Trophoblast cell (in vitro differentiated cells and primary cell): ENCODE data around the gene FUT7.
A peak's percentile ranks its signal among the peaks of the same experiment; 100 is the strongest.

ENCODE experiments used
- DNase-seq, 2 donors: peaks; one replicate each; pipeline ENCODE4 v3.0.0-alpha.2; 2016
- H2AFZ ChIP-seq: 2 replicates; pipeline ENCODE4 v1.6.1; 2013; ENCODE audit warnings: low read length, moderate library complexity, mild to moderate bottlenecking; ENCODE audit not compliant: insufficient read depth, poor library complexity
- H2AK5ac ChIP-seq: 2 replicates; pipeline ENCODE4 v1.6.1; 2013; ENCODE audit warnings: mild to moderate bottlenecking, low read length
- H2BK120ac ChIP-seq: 2 replicates; pipeline ENCODE4 v1.6.1; 2013; ENCODE audit warnings: low read length, mild to moderate bottlenecking, moderate library complexity; ENCODE audit not compliant: insufficient read depth, poor library complexity
- H2BK12ac ChIP-seq: 2 replicates; pipeline ENCODE4 v1.6.1; 2013; ENCODE audit warnings: mild to moderate bottlenecking, low read length, moderate library complexity
- H2BK5ac ChIP-seq: 2 replicates; pipeline ENCODE4 v1.6.1; 2013; ENCODE audit warnings: low read length, low read depth, moderate library complexity, mild to moderate bottlenecking; ENCODE audit not compliant: poor library complexity
- H3K14ac ChIP-seq: 2 replicates; pipeline ENCODE4 v1.6.1; 2013; ENCODE audit warnings: mild to moderate bottlenecking, low read length
- H3K18ac ChIP-seq: 2 replicates; pipeline ENCODE4 v1.6.1; 2013; ENCODE audit warnings: mild to moderate bottlenecking, low read length
- H3K23ac ChIP-seq: 2 replicates; pipeline ENCODE4 v1.6.1; 2013; ENCODE audit warnings: low read length
- H3K27ac ChIP-seq: 2 replicates; pipeline ENCODE4 v1.5.1; 2013; ENCODE audit warnings: low read depth, mild to moderate bottlenecking, inconsistent platforms, low read length, moderate library complexity
- H3K27me3 ChIP-seq: 2 replicates; pipeline ENCODE4 v1.6.1; 2013; ENCODE audit warnings: inconsistent platforms, mild to moderate bottlenecking, low read length, moderate library complexity; ENCODE audit not compliant: insufficient read depth
- H3K36me3 ChIP-seq, 2 experiments: 1 replicate in 1 of 2; 2 replicates in 1 of 2; pipeline ENCODE4 v1.6.1; 2013; ENCODE audit warnings: low read length in 2 of 2, mild to moderate bottlenecking in 2 of 2, moderate library complexity in 1 of 2; ENCODE audit not compliant: insufficient read depth in 2 of 2, control insufficient read depth in 1 of 2
- H3K4ac ChIP-seq: 2 replicates; pipeline ENCODE4 v1.6.1; 2013; ENCODE audit warnings: low read depth, mild to moderate bottlenecking, low read length, moderate library complexity
- H3K4me1 ChIP-seq, 2 experiments: 1 replicate in 1 of 2; 2 replicates in 1 of 2; pipeline ENCODE4 v1.6.1; 2013; ENCODE audit warnings: low read length in 2 of 2, mild to moderate bottlenecking in 2 of 2, moderate library complexity in 1 of 2; ENCODE audit not compliant: insufficient read depth in 2 of 2, control insufficient read depth in 1 of 2
- H3K4me2 ChIP-seq: 2 replicates; pipeline ENCODE4 v1.6.1; 2013; ENCODE audit warnings: inconsistent platforms, mild to moderate bottlenecking, low read length, moderate library complexity
- H3K4me3 ChIP-seq: 2 replicates; pipeline ENCODE4 v1.5.1; 2013; ENCODE audit warnings: mild to moderate bottlenecking, low read depth, low read length, inconsistent platforms
- H3K79me1 ChIP-seq: one replicate; pipeline ENCODE4 v1.6.1; 2013; ENCODE audit warnings: low read length
- H3K79me2 ChIP-seq: 2 replicates; pipeline ENCODE4 v1.6.1; 2013; ENCODE audit warnings: low read length, mild to moderate bottlenecking; ENCODE audit not compliant: control insufficient read depth, insufficient read depth, poor library complexity
- H3K9ac ChIP-seq: 2 replicates; pipeline ENCODE4 v1.6.1; 2013; ENCODE audit warnings: mild to moderate bottlenecking, low read length
- H3K9me3 ChIP-seq: 2 replicates; pipeline ENCODE4 v1.6.1; 2013; ENCODE audit warnings: low read depth, mild to moderate bottlenecking, control low read depth, inconsistent platforms, low read length; ENCODE audit not compliant: insufficient read depth
- H4K12ac ChIP-seq: 2 replicates; pipeline ENCODE4 v1.6.1; 2013; ENCODE audit warnings: low read depth, mild to moderate bottlenecking, low read length, moderate library complexity
- H4K8ac ChIP-seq: 2 replicates; pipeline ENCODE4 v1.6.1; 2013; ENCODE audit warnings: low read depth, mild to moderate bottlenecking, low read length, moderate library complexity
- H4K91ac ChIP-seq: one replicate; pipeline ENCODE4 v1.6.1; 2013; ENCODE audit warnings: low read depth, mild to moderate bottlenecking, low read length, moderate library complexity
- whole genome bisulfite sequencing: extraction: QIAGEN DNeasy Blood & Tissue Kit; methylation state at CpG from one replicate; pipeline ENCODE4 v1.1.7; 2013; ENCODE audit warnings: missing lambda C conversion rate; ENCODE audit not compliant: insufficient read length, insufficient coverage; ENCODE audit errors: extremely low coverage; 5-methylcytosine and 5-hydroxymethylcytosine counted together

Gene FUT7

GRCh38 chr9:137037483-137037882 lies 5.6 kb upstream of the FUT7 start:
- DNase-seq, result no peak
- Histone ChIP-seq H3K4me1 (no peaks in the 10 kb centered on the region), H4K12ac (no peak overlapping the region), H2BK120ac (no peak overlapping the region), H2AFZ (no peak overlapping the region), H3K36me3 (no peaks in the 10 kb centered on the region), H2AK5ac (no peak overlapping the region), H4K91ac (no peak overlapping the region), H3K27ac (no peak overlapping the region), H3K9me3 (peaks cover 5% of the 10 kb centered on the region), H3K4me2 (no peak overlapping the region), H3K23ac (no peak overlapping the region), H3K79me1 (no peaks in the 10 kb centered on the region), H3K9ac (no peak overlapping the region), H3K4me3 (no peak overlapping the region), H3K27me3 (no peaks in the 10 kb centered on the region), H3K4ac (no peak overlapping the region), H3K14ac (no peak overlapping the region), H3K18ac (no peak overlapping the region), H3K79me2 (no peaks in the 10 kb centered on the region), H2BK5ac (no peak overlapping the region), H4K8ac (no peak overlapping the region), H2BK12ac (no peak overlapping the region)
- WGBS, result no CpG with 5 or more reads among the region's 10 CpGs

GRCh38 chr9:137037035-137037434 lies 5.1 kb upstream of the FUT7 start:
- Histone ChIP-seq H3K4me3 (peak overlapping the region; percentile 43), H3K79me1 (no peaks in the 10 kb centered on the region), H2AK5ac (no peak overlapping the region), H4K91ac (no peak overlapping the region), H3K4ac (no peak overlapping the region), H4K8ac (no peak overlapping the region), H2BK5ac (no peak overlapping the region), H3K27ac (no peak overlapping the region), H3K4me1 (no peaks in the 10 kb centered on the region), H3K4me2 (no peak overlapping the region), H2BK12ac (no peak overlapping the region), H2BK120ac (no peak overlapping the region), H3K14ac (no peak overlapping the region), H3K23ac (no peak overlapping the region), H2AFZ (no peak overlapping the region), H4K12ac (no peak overlapping the region), H3K9me3 (peaks cover 5% of the 10 kb centered on the region), H3K79me2 (no peaks in the 10 kb centered on the region), H3K18ac (no peak overlapping the region), H3K36me3 (no peaks in the 10 kb centered on the region), H3K27me3 (no peaks in the 10 kb centered on the region), H3K9ac (no peak overlapping the region)
- no CpG with 5 or more reads among the region's 13 CpGs for WGBS
- no peak for DNase-seq

GRCh38 chr9:137035937-137036336 lies 4.0 kb upstream of the FUT7 start:
- DNase-seq, result no peak
- no peak overlapping the region for H3K4me2 ChIP-seq

GRCh38 chr9:137035507-137035834 lies 3.6 kb upstream of the FUT7 start:
- H2AK5ac ChIP-seq, result no peak overlapping the region

More at GRCh38 chr9:137035937-137036336, 4.0 kb upstream of the FUT7 start:
- Histone ChIP-seq H4K91ac (no peak overlapping the region), H3K27ac (no peak overlapping the region), H3K36me3 (no peaks in the 10 kb centered on the region), H2AK5ac (no peak overlapping the region), H2BK120ac (no peak overlapping the region), H3K9me3 (peaks cover 3% of the 10 kb centered on the region), H2BK12ac (no peak overlapping the region), H3K79me2 (no peaks in the 10 kb centered on the region), H3K4me1 (no peaks in the 10 kb centered on the region), H3K14ac (no peak overlapping the region), H3K4me3 (no peak overlapping the region), H3K23ac (no peak overlapping the region), H3K4ac (no peak overlapping the region), H2AFZ (no peak overlapping the region), H4K12ac (no peak overlapping the region), H3K18ac (no peak overlapping the region), H4K8ac (no peak overlapping the region), H3K9ac (no peak overlapping the region), H3K27me3 (no peaks in the 10 kb centered on the region), H2BK5ac (no peak overlapping the region), H3K79me1 (no peaks in the 10 kb centered on the region)
- WGBS, result no CpG with 5 or more reads among the region's 8 CpGs

More at GRCh38 chr9:137035507-137035834, 3.6 kb upstream of the FUT7 start:
- H2AFZ ChIP-seq, result no peak overlapping the region
- no peak overlapping the region for H3K4ac ChIP-seq
- H2BK12ac ChIP-seq, result no peak overlapping the region
- H2BK120ac ChIP-seq, result no peak overlapping the region
- H3K18ac ChIP-seq, result no peak overlapping the region
- H4K91ac ChIP-seq, result no peak overlapping the region
- no peak overlapping the region for H3K27ac ChIP-seq
- H3K9ac ChIP-seq, result no peak overlapping the region
- DNase-seq, result no peak
- H3K27me3 ChIP-seq, result no peaks in the 10 kb centered on the region
- H3K79me2 ChIP-seq, result no peaks in the 10 kb centered on the region
- H3K4me2 ChIP-seq, result no peak overlapping the region
- H3K23ac ChIP-seq, result no peak overlapping the region
- no CpG with 5 or more reads among the region's 9 CpGs for WGBS
- H3K4me1 ChIP-seq, result no peaks in the 10 kb centered on the region
- no peaks in the 10 kb centered on the region for H3K36me3 ChIP-seq
- no peaks in the 10 kb centered on the region for H3K79me1 ChIP-seq
- no peak overlapping the region for H4K12ac ChIP-seq
- H4K8ac ChIP-seq, result no peak overlapping the region
- peaks cover 3% of the 10 kb centered on the region for H3K9me3 ChIP-seq
- no peak overlapping the region for H3K14ac ChIP-seq
- no peak overlapping the region for H3K4me3 ChIP-seq
- no peak overlapping the region for H2BK5ac ChIP-seq
